HEK293T (cell line): Measurements from ENCODE around the gene HOXD1.

Experiments
- CTCF ChIA-PET: fragments of 350-600 bp; formaldehyde crosslinking; extraction: SDS; loops from one replicate; lab custom pipeline; 2021; ENCODE audit warnings: antibody characterized with exemption, inconsistent platforms; lab: Yijun Ruan, JAX
- POLR2A ChIA-PET: fragments of 350-600 bp; formaldehyde crosslinking; extraction: SDS; loops from one replicate; lab custom pipeline; 2020; ENCODE audit warnings: antibody characterized with exemption, inconsistent platforms; lab: Yijun Ruan, JAX
- DNase-seq: peaks from one replicate; pipeline ENCODE4 v3.0.0; 2012; ENCODE audit warnings: mixed read lengths; ENCODE audit errors: extremely low spot score
- ARNT ChIP-seq: fragments of 450-650 bp; IDR thresholded peaks from 2 replicates; pipeline ENCODE4 v1.6.1; 2017; ENCODE audit warnings: mild to moderate bottlenecking
- BHLHE40 ChIP-seq: fragments of 450-650 bp; IDR thresholded peaks from 2 replicates; pipeline ENCODE4 v1.6.1; 2016; ENCODE audit warnings: mild to moderate bottlenecking, moderate library complexity, borderline replicate concordance
- CTBP1 ChIP-seq: fragments of 450-650 bp; IDR thresholded peaks from 2 replicates; pipeline ENCODE4 v1.6.1; 2016; ENCODE audit warnings: borderline replicate concordance
- ELF4 ChIP-seq: fragments of 450-650 bp; IDR thresholded peaks from 2 replicates; pipeline ENCODE4 v1.6.1; 2017; ENCODE audit warnings: antibody characterized with exemption
- FOXA1 ChIP-seq: fragments of 450-650 bp; IDR thresholded peaks from 2 replicates; pipeline ENCODE4 v1.6.1; 2016; ENCODE audit warnings: mild to moderate bottlenecking
- FOXK2 ChIP-seq: fragments of 450-650 bp; IDR thresholded peaks from 2 replicates; pipeline ENCODE4 v1.6.1; 2016; ENCODE audit warnings: mild to moderate bottlenecking
- FOXM1 ChIP-seq: fragments of 450-650 bp; IDR thresholded peaks from 2 replicates; pipeline ENCODE4 v1.6.1; 2017; ENCODE audit warnings: mild to moderate bottlenecking, borderline replicate concordance
- HDGF ChIP-seq: fragments of 450-650 bp; IDR thresholded peaks from 2 replicates; pipeline ENCODE4 v1.6.1; 2017; ENCODE audit warnings: antibody characterized with exemption, borderline replicate concordance
- L3MBTL2 ChIP-seq: fragments of 450-650 bp; conservative IDR thresholded peaks from 2 replicates; pipeline ENCODE4 v1.6.1; 2016; ENCODE audit warnings: mild to moderate bottlenecking
- LEF1 ChIP-seq: fragments of 450-650 bp; IDR thresholded peaks from 2 replicates; pipeline ENCODE4 v1.6.1; 2017; ENCODE audit warnings: mild to moderate bottlenecking, borderline replicate concordance
- NFRKB ChIP-seq: fragments of 450-650 bp; IDR thresholded peaks from 2 replicates; pipeline ENCODE4 v1.6.1; 2016; ENCODE audit warnings: mild to moderate bottlenecking, moderate library complexity
- PKNOX1 ChIP-seq: fragments of 450-650 bp; IDR thresholded peaks from 2 replicates; pipeline ENCODE4 v1.6.1; 2016
- SP1 ChIP-seq: fragments of 450-650 bp; IDR thresholded peaks from 2 replicates; pipeline ENCODE4 v1.6.1; 2017
- SUZ12 ChIP-seq: fragments of 450-650 bp; IDR thresholded peaks from 2 replicates; pipeline ENCODE4 v1.6.1; 2016; ENCODE audit warnings: mild to moderate bottlenecking
- TARDBP ChIP-seq: fragments of 450-650 bp; IDR thresholded peaks from 2 replicates; pipeline ENCODE4 v1.6.1; 2016
- ZNF384 ChIP-seq: fragments of 450-650 bp; IDR thresholded peaks from 2 replicates; pipeline ENCODE4 v1.6.1; 2016

The HOXD1 gene

GRCh38 chr2:176172007-176172894 lies 16.2 kb upstream of the HOXD1 start:
- POLR2A ChIA-PET: no interaction called here
- TF ChIP-seq NFRKB (no peak), PKNOX1 (no peak), ARNT (no peak), FOXK2 (no peak), TARDBP (no peak), L3MBTL2 (no peak), FOXA1 (no peak), LEF1 (no peak), ELF4 (no peak), HDGF (no peak), CTBP1 (no peak), SP1 (no peak), SUZ12 (no peak), BHLHE40 (no peak), FOXM1 (no peak)
- CTCF ChIA-PET: interaction anchor here (0.6 to 1.6 kb wide), 2 partner anchors 11 to 145 kb away, joined by 3 to 4 read pairs; no protein-coding TSS in a partner anchor
- no peak for DNase-seq

GRCh38 chr2:176172895-176173566 lies 15.4 kb upstream of the HOXD1 start:
- ChIA-PET POLR2A (interaction anchor here (1.4 kb wide), 1 partner anchor 14 kb away, joined by 6 read pairs; no protein-coding TSS in a partner anchor), CTCF (interaction anchor here (0.6 to 1.6 kb wide), 2 partner anchors 11 to 145 kb away, joined by 3 to 4 read pairs; no protein-coding TSS in a partner anchor)
- no peak for TF ChIP-seq PKNOX1
- no peak for TF ChIP-seq SP1
- no peak for TF ChIP-seq HDGF
- TF ChIP-seq LEF1: no peak
- TF ChIP-seq TARDBP: no peak
- TF ChIP-seq NFRKB: no peak
- TF ChIP-seq ZNF384: no peak
- no peak for TF ChIP-seq ARNT
- no peak for TF ChIP-seq CTBP1
- TF ChIP-seq L3MBTL2: no peak
- TF ChIP-seq BHLHE40: no peak
- TF ChIP-seq SUZ12: no peak
- no peak for TF ChIP-seq FOXM1
- no peak for TF ChIP-seq FOXA1
- no peak for TF ChIP-seq ELF4
- DNase-seq: no peak

GRCh38 chr2:176173567-176174381 lies 14.7 kb upstream of the HOXD1 start:
- DNase-seq: no peak
- POLR2A ChIA-PET: interaction anchor here (0.7 to 1.8 kb wide), 6 partner anchors 8 to 30 kb away, joined by 3 to 11 read pairs (median 5); no protein-coding TSS in a partner anchor
- TF ChIP-seq ARNT (no peak), SUZ12 (no peak), L3MBTL2 (no peak), NFRKB (no peak), ZNF384 (no peak), PKNOX1 (no peak), CTBP1 (no peak), LEF1 (no peak), FOXK2 (no peak), FOXA1 (no peak), BHLHE40 (no peak), ELF4 (no peak)
- CTCF ChIA-PET: interaction anchor here (1.6 to 2.3 kb wide), 3 partner anchors 12 to 33 kb away, joined by 3 to 9 read pairs (median 3); no protein-coding TSS in a partner anchor

- TF ChIP-seq FOXA1 (no peak), PKNOX1 (peak; percentile 56; the same call in 1 of the 2 replicates), TARDBP (no peak)
- DNase-seq: peak; percentile 51
- POLR2A ChIA-PET: interaction anchor here (0.7 to 1.9 kb wide), 8 partner anchors 9 to 277 kb away, joined by 3 to 11 read pairs (median 5); no protein-coding TSS in a partner anchor
- CTCF ChIA-PET: interaction anchor here (1.6 to 2.3 kb wide), 2 partner anchors 13 to 34 kb away, joined by 3 to 9 read pairs; no protein-coding TSS in a partner anchor
Measured at GRCh38 chr2:176174382-176174823, 14.1 kb upstream of the HOXD1 start.
